Stimulated activated CD8-positive, alpha-beta memory T cell treated with anti-CD3 and anti-CD28 coated beads, Interleukin-2, amount 100 ng/mL, for 1 hour (primary cell): ENCODE measurements around the gene RFX8.

Experiments used
- DNase-seq, 2 donors: peaks; one replicate each; pipeline ENCODE4 v3.0.0-alpha.2; 2020; ENCODE audit warnings: low read depth in 2 of 2

The RFX8 gene

GRCh38 chr2:101349893-101350662, 124.8 kb downstream of the RFX8 start:
- no peak for DNase-seq

- no peak for DNase-seq
These were observed 126.0 kb downstream of the RFX8 start for GRCh38 chr2:101348883-101349282.
